ENCODE data around the gene PHF10.
A peak's percentile ranks its signal among the peaks of the same experiment; 100 is the strongest.
"Not testable (repeated sequence)": the region's sequence is repeated elsewhere in the genome, so short reads cannot be mapped to it uniquely, and the experiment has no call there.

The PHF10 gene

DNA sequence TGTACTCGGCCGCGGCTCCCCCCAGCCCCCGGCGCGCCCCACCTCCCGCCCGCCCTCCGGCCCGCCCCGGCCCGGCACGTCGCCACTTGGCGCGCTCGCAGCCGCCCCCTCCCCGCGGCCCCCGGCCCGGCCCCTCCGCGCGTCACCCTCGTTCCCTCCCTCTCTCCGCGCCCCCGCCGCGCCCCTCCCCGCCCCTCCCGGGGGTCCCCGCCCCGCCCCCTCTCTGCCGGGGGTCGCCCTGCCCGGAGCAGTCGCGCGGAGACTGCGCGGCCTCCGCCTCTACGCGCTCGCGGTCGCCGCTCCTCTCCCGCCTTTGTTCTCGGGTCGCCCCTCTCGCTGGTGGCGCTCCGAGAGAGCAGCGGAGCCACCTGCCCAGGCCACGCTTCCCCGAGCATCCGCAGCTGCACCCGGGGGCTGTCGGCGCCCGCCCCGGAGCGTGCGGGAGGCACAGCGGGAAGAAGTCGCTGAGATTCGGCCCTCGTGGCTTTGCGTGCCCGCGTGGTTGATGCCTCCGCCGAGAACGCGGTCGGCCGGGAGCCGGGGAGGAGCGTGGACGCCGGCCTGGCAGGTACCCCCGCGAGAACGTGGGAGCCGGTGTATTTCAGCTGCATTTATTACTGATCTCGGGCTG is at the start of gene PHF10:
Gene PHF10 (minus strand): TSS at position 7 of the 631 bp plus-strand sequence. CDS start 569 bp downstream, outside the sequence.
- peak; percentile 62 for DNase-seq

DNA sequence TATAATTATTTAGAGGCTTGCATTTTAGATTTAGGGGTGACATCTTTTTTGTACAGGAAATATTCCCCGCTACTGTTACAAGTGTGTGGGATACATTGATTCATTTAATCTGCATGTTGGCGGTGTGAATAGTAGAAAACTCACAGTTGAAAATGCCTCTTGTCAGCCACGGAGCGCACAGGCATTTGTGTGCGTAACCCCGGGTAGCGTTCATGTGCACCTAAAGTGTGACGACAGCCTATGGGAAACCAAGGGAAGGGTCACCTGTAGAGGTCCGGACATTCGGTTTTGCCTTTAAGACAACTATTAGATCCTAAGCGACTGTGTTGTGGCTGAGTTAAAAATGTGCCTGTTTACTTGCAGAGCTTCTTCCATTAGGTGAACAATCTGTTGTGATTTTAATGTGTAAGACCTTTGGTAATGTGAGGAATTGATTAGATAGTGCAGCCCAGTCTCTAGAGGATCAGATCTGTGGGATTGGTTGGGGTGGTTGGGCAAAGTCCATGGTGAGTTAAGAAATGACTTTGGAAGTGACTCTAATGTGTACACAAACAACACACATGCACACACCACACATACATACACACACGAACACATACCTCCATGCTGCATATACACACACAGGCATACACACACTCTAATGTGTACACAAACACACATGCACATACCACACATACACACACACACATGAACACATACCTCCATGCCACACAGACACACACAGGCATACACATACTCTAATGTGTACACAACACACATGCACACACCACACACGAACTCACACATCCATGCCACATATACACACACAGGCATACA is 42.8 kb upstream of the PHF10 start:
- DNase-seq: no peak

DNA sequence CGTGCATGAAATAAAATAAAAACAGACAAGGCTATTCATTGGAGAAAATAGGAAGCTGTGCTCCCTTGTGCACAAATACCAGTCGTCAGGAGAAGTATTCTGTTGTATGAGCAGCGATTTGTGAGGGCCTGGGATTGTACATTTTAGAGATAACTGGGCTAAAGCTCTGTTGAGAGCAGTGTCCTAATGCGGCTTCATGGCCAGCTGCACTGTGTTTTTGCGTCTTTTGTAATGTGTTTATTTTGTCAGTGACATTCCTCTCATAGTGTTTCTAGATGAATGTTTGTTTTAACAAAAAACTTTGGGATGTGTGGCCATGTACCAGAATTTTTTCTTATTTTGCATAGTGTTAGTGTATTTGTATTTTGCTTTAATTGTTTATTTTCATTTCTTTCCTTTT is 41.9 kb upstream of the PHF10 start:
- DNase-seq: no peak

DNA sequence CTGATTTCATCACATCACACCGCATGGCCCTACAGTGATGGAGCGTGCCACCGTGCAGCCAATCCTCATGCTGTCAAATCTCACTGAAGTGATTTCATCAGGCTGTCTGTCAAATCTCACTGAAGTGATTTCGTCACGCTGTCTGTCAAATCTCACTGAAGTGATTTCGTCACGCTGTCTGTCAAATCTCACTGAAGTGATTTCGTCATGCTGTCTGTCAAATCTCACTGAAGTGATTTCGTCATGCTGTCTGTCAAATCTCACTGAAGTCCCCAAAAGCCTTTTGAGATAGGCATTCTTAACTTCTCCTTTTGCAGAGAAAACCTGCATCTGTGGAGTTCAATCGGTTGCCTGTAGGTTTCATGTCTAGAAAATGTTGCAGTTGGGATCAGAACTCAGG is 41.5 kb upstream of the PHF10 start:
- DNase-seq: not testable (repeated sequence)

DNA sequence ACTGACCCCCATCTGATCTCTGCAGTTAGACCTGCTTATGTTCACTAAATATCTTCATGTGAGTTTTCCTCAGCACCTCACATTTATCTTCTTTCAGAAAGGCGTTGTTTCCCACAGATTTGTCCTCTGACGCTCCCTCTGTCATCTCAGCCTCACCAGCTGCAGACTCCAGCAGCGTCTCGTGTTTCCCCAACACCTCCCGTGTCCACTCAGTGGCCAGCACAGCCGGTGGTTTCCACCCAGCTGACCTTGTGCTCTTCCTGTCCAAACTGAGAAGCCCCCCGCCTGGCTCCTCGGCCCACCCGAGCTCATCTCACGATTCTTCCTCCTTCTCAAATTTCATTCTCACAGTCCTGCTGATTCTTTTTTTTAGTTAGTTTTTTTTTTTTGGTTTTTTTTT is 39.6 kb upstream of the PHF10 start:
- no peak for DNase-seq

DNA sequence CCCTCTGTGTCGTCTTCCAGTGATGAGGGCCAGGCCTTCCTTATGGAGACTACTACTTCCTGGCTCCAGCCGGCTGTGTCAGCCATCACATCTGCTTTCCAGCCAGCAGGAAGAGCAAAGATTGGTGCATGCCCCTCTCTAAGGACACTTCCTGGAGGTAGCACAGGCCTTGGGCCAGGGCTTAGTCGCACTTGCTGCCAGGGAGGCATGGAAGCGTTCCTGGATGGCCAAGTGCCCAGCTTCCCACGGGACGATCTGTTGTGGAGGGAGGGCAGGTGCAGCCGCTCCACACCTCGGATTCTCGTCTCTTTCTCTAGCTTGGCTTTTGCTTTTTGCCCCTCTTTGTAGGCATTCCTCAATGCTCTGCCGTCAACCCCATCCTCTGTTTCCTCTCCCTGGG is 39.0 kb upstream of the PHF10 start:
- no peak for DNase-seq

DNA sequence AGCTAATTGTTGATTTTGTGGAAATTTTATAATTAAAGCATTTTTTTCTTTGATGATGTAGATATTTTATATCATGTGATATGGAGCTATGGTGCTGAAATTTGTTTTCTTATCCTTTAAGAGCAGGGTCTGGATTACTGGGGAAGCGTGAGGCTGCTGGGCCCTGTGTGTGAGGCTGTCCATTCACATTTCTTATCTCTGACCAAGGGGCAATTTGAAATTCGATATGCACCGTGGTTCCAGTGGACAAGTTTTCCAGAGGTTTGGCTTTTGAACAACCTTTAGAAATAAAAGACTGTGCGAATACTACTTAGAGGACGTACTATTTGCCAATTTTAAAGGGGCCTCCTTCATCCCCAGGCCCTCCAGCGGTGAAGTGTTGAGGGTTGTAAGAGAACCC is 30.9 kb upstream of the PHF10 start:
- DNase-seq: no peak

DNA sequence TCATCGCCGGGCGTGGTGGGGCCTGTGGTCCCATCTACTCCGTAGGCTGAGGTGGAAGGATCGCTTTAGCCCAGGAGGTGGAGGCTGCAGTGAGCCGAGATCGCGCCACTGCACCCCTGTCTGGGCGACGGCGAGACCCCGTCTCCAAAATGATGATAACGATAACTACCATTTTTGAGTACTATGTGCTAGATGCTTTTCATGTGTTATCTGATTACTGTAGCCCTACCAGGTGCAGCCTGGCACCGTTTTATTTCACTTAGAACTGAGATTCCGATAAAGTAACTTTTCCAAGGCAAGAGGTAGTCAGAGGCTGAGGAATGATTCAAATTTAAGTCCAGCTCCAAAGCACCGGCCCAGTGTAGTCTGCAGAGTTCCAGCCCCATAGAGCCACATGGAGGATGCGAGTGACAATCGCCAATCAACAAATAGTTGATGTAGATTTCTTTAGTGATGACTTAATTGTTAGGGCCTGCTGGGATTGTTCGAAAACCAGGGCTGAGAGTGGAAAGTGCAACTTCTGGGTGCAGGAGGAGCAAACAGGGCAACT is 27.8 kb upstream of the PHF10 start:
- DNase-seq: no peak

DNA sequence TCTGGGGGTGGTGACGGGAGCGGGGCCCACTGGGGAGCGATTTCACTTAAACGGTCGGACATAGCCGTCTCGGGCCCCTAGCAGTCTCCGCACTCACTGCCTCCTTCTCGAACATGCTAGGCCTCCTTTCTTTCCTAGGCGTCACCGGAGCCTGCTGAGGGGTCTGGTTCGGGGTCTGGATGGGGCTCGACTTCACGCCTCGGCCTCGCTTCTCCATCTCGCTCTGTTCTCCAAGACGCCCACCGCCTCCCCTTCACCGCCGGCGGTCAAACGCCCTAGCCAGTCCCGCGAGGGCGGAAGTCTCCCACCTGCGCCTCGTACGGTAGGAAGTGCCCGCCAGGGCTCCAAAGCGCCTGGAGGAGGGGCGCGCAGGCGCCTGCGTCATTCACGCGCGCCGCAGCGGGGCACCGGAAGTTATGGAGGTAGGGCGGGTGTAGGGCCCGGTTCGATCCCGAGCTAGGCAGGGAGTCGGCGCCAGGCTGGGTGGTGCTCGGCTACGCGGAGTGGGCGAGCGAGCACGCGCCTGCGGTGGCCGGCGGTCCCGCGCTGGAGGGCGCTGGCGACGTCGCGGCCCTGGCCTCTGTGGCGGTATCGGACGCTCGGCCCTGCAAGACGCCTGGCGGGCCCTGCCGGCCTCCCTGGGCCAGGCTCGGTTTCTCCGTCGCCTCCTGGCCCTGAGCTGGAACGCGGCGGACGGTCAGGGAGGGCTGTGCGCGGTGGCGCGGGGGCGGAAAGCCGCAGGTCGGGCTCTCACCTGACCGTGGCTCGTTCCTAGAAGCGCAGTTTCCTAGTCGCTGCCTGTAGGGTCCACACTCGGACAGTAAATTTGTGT is 27.2 kb upstream of the PHF10 start, which contains the start of the genes DYNLT2 and ERMARD:
Gene DYNLT2 (minus strand): TSS at position 331 of the 832 bp plus-strand sequence. CDS start 114 bp downstream, at position 217.
Gene ERMARD (plus strand): TSS at position 381 of the 832 bp plus-strand sequence. CDS start 36 bp downstream, at position 417.
- DNase-seq: peak; percentile 89

DNA sequence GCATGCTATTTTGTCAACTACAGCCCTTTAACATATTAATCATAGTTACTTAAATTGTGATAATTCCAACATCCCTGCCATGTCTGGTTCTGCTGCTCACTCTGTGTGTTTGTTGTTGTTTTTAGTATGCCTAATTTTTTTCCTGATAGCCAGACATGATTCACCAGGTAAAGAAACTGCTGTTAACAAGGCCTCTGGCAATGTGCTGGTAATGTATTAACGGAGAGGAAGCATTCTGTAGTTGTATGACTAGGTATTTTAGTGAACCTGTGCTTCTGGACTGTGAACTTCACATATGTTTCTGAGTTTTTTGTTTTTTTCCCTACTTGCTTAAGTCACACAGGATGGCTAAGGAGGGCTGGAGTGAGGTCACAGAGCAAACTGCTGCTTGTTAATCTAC is 22.3 kb upstream of the PHF10 start:
- DNase-seq: no peak

DNA sequence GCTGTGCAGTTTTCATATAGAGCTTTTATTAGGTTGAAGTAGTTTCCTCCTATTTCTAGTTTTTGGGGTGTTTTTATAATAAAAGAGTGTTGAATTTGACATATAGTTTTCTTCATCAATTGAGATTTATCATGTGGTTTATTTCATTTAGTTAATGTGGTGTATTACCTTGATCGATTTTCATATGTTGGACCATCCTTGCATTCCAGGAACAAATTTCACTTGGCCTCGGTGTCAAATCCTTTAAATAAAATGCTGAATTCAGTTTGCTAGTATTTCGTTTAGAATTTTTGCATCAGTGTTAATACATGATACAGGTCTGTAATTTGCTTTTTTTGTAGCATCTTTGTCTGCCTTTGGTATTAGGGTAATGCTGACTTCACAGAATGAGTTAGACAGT is 21.1 kb upstream of the PHF10 start:
- no peak for DNase-seq

DNA sequence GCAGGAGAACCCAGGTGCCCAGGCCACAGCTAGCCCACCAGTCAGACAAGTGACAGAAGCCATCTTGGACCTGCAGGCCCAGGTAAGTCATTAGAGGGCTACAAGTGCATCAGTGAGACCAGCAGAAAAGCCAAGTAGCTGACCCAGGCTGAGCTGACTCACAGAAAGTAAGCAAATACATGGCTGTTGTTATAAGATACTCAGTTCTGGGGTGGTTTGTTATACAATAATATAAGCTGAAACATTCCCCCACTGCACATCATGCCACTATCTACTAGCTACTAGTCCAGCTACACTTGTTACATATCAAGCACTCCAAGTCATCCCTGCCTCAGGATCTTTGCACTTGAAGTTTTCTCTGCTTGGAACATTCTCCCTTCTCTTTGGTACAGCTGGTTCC is 17.0 kb upstream of the PHF10 start:
- no peak for DNase-seq

DNA sequence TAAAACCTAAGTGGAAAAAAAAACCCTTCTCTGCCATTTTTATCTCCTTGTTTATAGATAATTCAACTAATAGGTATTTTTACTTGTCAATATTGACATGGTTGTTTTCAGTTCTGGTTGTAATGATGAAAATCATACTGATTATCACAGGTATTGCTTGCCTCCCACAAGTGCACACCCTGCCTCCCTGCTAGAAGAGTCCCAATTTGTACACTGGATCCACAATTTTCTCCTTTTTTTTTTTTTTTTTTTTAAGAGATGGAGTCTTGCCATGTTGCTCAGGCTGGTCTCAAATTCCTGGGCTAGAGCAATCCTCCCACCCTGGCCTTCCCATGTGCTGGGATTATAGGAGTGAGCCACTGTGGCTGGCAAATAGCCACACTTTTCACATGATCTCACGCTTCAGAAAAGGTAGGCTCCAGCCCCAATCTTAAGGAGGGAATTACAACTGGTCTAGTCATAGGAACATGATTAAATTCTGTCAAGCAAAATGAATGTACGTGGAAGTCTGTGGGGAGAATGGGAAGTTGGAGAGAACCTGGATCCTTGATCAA is 14.8 kb upstream of the PHF10 start:
- DNase-seq: no peak

DNA sequence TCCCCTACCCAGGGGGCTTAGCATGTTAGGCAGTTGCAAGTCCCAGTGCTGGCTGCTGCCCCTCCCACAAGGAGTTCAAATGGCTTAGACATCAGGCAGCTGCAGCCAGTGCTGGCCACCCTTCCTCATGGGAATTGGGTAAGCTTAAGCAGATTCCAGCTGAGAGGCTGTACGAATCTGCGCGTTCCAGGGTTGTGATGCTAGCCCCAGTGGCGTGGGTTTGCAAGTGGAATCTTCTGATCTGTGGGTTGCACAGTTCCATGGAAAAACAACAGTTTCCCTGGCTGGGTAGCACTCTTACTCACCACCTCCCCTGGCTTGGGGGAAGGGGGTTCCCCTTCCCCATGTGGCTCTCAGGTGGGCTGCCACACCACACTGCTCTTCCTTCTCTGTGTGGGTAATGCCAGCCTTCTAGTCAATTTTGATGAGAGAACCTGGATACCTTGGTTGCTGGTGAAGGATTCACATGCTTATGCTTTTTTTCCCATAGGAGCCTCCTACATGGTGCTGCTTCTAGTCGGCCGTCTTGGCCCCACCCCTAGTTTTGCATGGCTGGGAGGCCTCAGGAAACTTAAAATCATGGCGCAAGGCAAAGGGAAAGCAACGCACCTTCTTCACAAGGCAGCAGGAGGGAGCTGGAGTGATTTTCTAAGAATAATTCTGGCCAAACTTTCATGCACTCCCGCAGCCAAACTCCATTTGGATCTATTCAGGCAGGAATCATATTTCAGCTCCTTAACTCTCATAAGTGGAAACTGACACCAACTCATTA is 14.1 kb upstream of the PHF10 start:
- DNase-seq: no peak

DNA sequence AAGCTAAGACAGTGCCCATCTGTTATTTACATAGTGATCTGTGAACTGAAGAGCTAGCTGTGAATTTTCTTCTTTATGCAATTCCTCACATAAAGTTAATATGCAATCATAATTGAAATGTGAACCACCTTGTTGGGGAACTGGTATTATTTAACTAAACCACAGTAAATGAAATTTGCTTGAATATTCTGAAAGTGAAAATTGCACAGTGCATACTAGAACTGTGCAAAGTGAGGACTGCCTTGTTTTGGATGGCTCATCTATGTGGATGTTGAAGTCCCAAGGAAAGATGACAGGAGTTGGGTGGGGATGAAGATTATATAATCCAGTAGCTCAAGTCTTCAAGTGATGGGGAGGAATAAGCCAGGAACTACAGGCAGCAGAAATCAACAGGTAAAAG is 5.7 kb upstream of the PHF10 start:
- no peak for DNase-seq

DNA sequence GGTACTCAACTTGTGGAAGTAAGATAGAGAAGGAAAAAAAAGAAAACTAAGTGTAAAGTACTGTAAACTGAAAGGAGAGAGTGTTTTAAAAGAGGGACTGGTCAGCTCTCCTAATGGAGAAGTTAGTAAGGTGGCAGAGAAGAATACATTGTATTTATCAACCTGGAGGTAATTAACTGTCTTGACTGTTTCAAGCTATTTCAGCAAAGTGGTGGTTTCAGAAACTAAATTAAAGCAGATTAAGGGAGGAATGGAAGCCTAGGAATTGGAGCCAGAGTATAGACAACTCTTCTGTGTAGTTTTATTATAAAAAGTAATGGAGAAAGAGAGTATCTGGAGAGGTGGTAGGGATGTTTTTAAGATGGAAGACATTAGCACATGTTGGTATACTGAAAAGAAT is 2.7 kb upstream of the PHF10 start:
- DNase-seq: no peak

DNA sequence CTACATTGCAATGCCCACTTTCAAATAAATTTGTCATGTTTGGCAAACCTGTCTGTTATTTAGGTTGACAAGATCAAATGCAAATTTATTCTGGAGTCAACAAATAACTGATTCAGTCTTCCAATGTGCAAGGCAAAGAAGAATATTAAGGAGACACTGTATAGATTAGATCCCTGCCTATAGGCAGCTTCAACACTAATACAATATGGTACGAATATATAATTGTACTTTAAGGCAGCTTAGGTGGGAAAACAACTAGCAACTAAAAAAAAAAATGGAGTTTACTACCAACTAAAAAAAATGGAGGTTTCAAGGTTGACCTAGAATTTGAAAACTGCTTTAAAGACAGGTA is 1.7 kb upstream of the PHF10 start:
- DNase-seq: no peak

DNA sequence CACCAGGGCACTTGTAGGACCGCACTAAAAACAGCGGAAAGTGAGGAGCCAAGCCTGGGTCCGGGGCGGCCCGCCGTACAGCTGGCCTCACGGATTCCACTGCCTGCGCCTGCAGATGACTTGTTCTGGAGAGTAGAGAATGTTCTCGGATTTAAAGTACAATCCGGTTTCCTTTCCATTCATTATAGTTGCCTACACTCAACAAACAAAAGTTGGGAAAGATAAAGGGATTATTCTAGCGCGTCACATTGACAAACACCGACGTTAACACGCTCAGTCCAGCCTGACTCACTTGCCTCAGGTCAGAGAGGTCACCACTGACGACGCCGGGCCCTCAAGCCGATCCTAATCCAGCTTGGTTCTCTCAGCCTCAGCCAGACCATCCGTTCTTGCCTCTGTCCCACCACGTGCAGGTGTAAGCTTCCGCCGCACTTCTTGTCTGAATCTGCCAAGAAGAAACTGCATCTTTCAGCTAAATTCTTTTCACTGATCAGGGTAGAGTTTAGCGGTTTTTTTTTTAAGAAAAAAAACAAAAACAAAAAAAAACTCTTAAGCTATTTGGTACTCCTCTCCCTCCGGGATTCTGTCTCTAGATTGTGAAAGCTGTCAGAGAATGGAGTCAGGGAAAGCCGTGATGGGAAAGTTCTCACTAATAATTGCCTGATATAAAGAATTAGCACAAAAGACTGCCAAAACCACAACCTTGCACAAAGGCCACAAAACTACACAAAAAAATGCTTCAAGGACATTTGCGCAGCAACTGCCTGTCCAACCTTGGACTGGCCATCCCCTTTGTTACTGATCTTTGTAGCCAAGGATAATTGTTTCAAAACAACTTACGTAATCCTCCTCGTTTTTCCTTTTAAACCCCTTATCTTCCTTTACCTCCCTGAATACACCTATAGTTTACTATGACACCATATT is 1.1 kb upstream of the PHF10 start:
- no peak for DNase-seq

DNA sequence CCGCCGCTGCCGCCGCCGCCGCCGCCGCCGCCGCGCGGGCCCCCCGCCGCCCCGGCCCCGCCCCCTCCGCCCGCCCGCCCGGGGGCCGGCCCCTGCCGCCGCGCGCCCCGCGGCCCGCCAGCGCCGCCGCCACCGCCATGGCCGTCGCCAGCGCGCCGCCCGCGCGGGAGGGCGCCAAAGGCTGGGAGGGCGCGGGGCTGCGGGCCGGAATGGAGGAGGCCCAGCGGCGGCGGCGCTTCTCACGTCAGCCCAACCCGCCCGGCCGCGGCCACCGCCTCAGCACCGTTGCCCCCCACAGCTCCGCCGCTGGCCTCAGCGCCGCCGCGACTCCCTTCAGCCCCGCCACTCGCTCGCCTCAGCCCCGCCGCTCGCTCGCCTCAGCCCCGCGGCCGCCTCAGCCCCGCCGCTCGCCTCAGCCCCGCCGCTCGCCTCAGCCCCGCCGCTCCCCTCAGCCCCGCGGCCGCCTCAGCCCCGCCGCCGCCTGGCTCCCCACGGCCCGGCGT is 258 bp downstream of the PHF10 start:
- DNase-seq: peak; percentile 23

DNA sequence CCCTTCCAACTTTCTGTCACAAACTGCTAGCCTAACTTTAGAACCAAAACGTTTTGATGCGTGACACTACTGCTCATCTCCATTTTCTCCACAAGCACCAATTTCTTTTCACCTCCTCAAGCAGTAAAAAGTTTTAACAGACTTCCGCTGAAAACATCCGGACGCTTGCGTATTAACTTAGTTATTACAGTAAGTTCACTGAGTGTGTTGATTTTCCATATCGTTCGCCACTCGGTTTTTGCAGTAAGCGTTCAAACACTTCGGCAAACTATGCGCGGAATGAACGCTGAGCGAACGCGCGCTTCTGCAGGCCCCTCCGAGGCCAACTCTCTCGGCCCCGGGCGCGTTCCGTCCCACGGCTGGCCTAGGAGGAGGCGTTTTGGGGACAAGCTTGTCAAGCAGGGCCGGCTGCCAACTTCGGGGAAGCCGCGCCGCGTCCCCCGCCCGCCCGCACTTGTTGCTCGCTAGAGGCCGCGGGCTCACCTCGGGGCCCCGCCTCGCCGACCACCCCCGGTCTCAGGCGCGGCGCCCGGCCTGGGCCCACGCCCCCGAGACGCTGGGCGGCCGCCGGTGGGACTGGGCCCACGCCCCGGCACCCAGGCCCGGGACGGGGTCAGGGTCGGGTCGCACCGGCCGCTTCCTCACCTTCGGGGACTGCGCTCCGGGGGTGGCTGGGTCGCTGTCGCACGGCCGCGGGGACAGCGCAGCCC is 945 bp downstream of the PHF10 start:
- DNase-seq: peak; percentile 48
